GM12878 (cell line): ENCODE data around the gene KIR3DL1. TPM values are rescaled to one million over a fixed set of nuclear protein-coding genes. Genes with fewer than 3 reads are reported as not detected.
"Not testable (repeated sequence)": the region's sequence is repeated elsewhere in the genome, so short reads cannot be mapped to it uniquely, and the experiment has no call there.

Experiments used
- ATAC-seq: fragments of 200-7000 bp; cut with Tn5 transposase; 3 replicates; pipeline ENCODE4 v1.9.1; 2020; ENCODE audit warnings: mild to moderate bottlenecking, moderate library complexity
- BruUV-seq: library from RNA; stranded (reverse); fragments of 400-500 nt; replicated peaks from 2 replicates; lab custom pipeline; 2021; lab: Mats Ljungman, UMichigan
- CTCF ChIA-PET: fragments of 300-600 bp; sonication (Branson Sonifier 250); formaldehyde crosslinking; extraction: SDS; loops from one replicate; lab custom pipeline; 2021; ENCODE audit warnings: inconsistent platforms; lab: Yijun Ruan, JAX
- POLR2A ChIA-PET: fragments of 350-600 bp; formaldehyde crosslinking; extraction: SDS; loops from one replicate; lab custom pipeline; 2021; ENCODE audit warnings: inconsistent platforms; lab: Charles Lee
- RAD21 ChIA-PET: fragments of 300-600 bp; sonication (Branson Sonifier 250); formaldehyde crosslinking; loops from one replicate; lab custom pipeline; 2023; ENCODE audit warnings: antibody characterized with exemption; ENCODE audit not compliant: unreplicated experiment; lab: Charles Lee
- SMC1A ChIA-PET: fragments of 300-600 bp; sonication (Branson Sonifier 250); formaldehyde crosslinking; loops from one replicate; lab custom pipeline; 2023; ENCODE audit not compliant: unreplicated experiment, uncharacterized antibody; lab: Charles Lee
- DNase-seq: peaks from one replicate; pipeline ENCODE4 v3.0.0-alpha.2; 2011; ENCODE audit warnings: low read depth, low spot score
- FAIRE-seq: peaks from 3 replicates; lab custom pipeline; 2011; peaks lifted over from hg19 to GRCh38; lab: Jason Lieb, UNC
- H2AFZ ChIP-seq: 2 replicates; pipeline ENCODE4 v1.6.0; 2011; ENCODE audit warnings: low read depth, low read length, control low read depth; ENCODE audit not compliant: control insufficient read depth
- H3K27ac ChIP-seq: 2 replicates; pipeline ENCODE4 v1.5.1; 2011; ENCODE audit warnings: control low read depth; ENCODE audit not compliant: control insufficient read depth, insufficient read depth
- H3K27me3 ChIP-seq, 2 experiments: replicated peaks in 1 of 2; 2 replicates each; pipeline versions ENCODE4 v1.6.0 to v1.6.1; 2011; ENCODE audit warnings: low read length in 1 of 2; ENCODE audit not compliant: control insufficient read depth in 2 of 2, insufficient read depth in 2 of 2
- H3K36me3 ChIP-seq, 2 experiments: 2 replicates each; pipeline ENCODE4 v1.5.1; 2011; ENCODE audit warnings: low read length in 1 of 2; ENCODE audit not compliant: control insufficient read depth in 2 of 2, insufficient read depth in 2 of 2
- H3K4me1 ChIP-seq: 2 replicates; pipeline ENCODE4 v1.6.1; 2011; ENCODE audit warnings: mild to moderate bottlenecking, low read length, moderate library complexity, mixed read lengths; ENCODE audit not compliant: control insufficient read depth, insufficient read depth
- H3K4me2 ChIP-seq: 2 replicates; pipeline ENCODE4 v1.6.0; 2011; ENCODE audit warnings: control low read depth; ENCODE audit not compliant: control insufficient read depth, insufficient read depth
- H3K4me3 ChIP-seq: fragments of 200-600 bp; sonication (generic); 2 replicates; pipeline ENCODE4 v1.5.1; 2016
- H3K79me2 ChIP-seq: 2 replicates; pipeline ENCODE4 v1.6.0; 2011; ENCODE audit warnings: low read length; ENCODE audit not compliant: control insufficient read depth, insufficient read depth
- H3K9ac ChIP-seq: 2 replicates; pipeline ENCODE4 v1.8.0; 2011; ENCODE audit warnings: low read length, control low read depth, mixed read lengths; ENCODE audit not compliant: control insufficient read depth, insufficient read depth
- H3K9me3 ChIP-seq: replicated peaks from 3 replicates; pipeline ENCODE4 v1.5.1; 2011; ENCODE audit warnings: mild to moderate bottlenecking, low read length; ENCODE audit not compliant: control insufficient read depth, insufficient read depth
- H4K20me1 ChIP-seq: 2 replicates; pipeline ENCODE4 v1.6.0; 2011; ENCODE audit not compliant: control insufficient read depth, insufficient read depth
- WGBS: methylation state at CpG from one replicate; pipeline ENCODE4 v1.1.6; 2016; ENCODE audit warnings: low lambda C conversion rate; ENCODE audit not compliant: insufficient replicate concordance, insufficient coverage; ENCODE audit errors: missing lambda C conversion rate; 5-methylcytosine and 5-hydroxymethylcytosine counted together
- in situ Hi-C: fragments of 300-500 bp; cut with MboI; formaldehyde crosslinking; loops from 9 replicates; pipeline ENCODE4 v1.14.3; 2018; ENCODE audit warnings: mixed read lengths
- intact Hi-C: fragments of 100-400 bp; cut with micrococcal nuclease; formaldehyde crosslinking; loops from one replicate; pipeline ENCODE4 v1.14.2; 2022; ENCODE audit not compliant: unreplicated experiment
- polyA plus RNA-seq, 11 experiments: library from polyadenylated mRNA; depleted of rRNA in 4 of 11; unstranded in 6 of 11; stranded (reverse) in 5 of 11; fragments of >200 nt; fragmentation: Nextera tagmentation in 4 of 11; fragmentation: Illumina TruSeq in 1 of 11; extraction: Ambion mirVana in 4 of 11; extraction: Trizol in 1 of 11; gene quantifications; 1 replicate in 1 of 11; 2 replicates in 10 of 11; pipeline versions ENCODE4 v1.2.1 to v1.2.3, GENCODE V29; 2011 to 2016; ENCODE audit warnings: inconsistent platforms in 2 of 11, missing spikeins in 2 of 11, low read depth in 1 of 11
- total RNA-seq, 4 experiments: library from RNA; depleted of rRNA in 3 of 4; stranded (reverse); fragments of >200 nt in 3 of 4; fragmentation: Illumina TruSeq in 1 of 4; extraction: Trizol in 1 of 4; gene quantifications; 2 replicates each; pipeline versions ENCODE4 v1.2.1 to v1.2.3, GENCODE V29; 2013 to 2021

KIR3DL1 gene
- total and polyA plus RNA-seq, 10 of the 15 experiments (the other 5 are each of a cell fraction or from before 2014, with no cell fraction given), result 0.37 TPM; not detected in 9

GRCh38 chr19:54771018-54771960 lies 45.0 kb upstream of the KIR3DL1 start:
- H3K4me2 ChIP-seq, intact Hi-C loops, H3K4me3 ChIP-seq, H3K27me3 ChIP-seq, H3K79me2 ChIP-seq, H2AFZ ChIP-seq, DNase-seq, H3K4me1 ChIP-seq, POLR2A ChIA-PET, SMC1A ChIA-PET, H4K20me1 ChIP-seq, H3K36me3 ChIP-seq, RAD21 ChIA-PET, H3K27ac ChIP-seq, H3K9ac ChIP-seq, BruUV-seq, FAIRE-seq, ATAC-seq, H3K9me3 ChIP-seq, CTCF ChIA-PET: not testable (repeated sequence)
- in situ Hi-C loops, result loop anchor here (5.0 kb wide), 1 partner anchor 76 kb away; no protein-coding TSS in a partner anchor
- 12% methylated on average over 13 of the region's 15 CpGs for WGBS

- intact Hi-C loops, H3K9ac ChIP-seq, POLR2A ChIA-PET, H3K4me1 ChIP-seq, SMC1A ChIA-PET, H2AFZ ChIP-seq, DNase-seq, H3K27me3 ChIP-seq, BruUV-seq, CTCF ChIA-PET, H3K9me3 ChIP-seq, H3K27ac ChIP-seq, H3K79me2 ChIP-seq, H4K20me1 ChIP-seq, H3K4me3 ChIP-seq, RAD21 ChIA-PET, H3K4me2 ChIP-seq, H3K36me3 ChIP-seq, FAIRE-seq, ATAC-seq: not testable (repeated sequence)
- WGBS, result 0% methylated on average over 2 of the region's 2 CpGs
- in situ Hi-C loops, result loop anchor here (5.0 kb wide), 1 partner anchor 75 kb away; no protein-coding TSS in a partner anchor
These were observed 43.6 kb upstream of the KIR3DL1 start for GRCh38 chr19:54772666-54773065.

- FAIRE-seq, CTCF ChIA-PET, DNase-seq, H2AFZ ChIP-seq, intact Hi-C loops, H3K36me3 ChIP-seq, H3K9me3 ChIP-seq, SMC1A ChIA-PET, POLR2A ChIA-PET, BruUV-seq, H3K4me3 ChIP-seq, H3K4me1 ChIP-seq, H3K9ac ChIP-seq, H3K4me2 ChIP-seq, H3K27ac ChIP-seq, H4K20me1 ChIP-seq, H3K79me2 ChIP-seq, RAD21 ChIA-PET, H3K27me3 ChIP-seq, in situ Hi-C loops, ATAC-seq: not testable (repeated sequence)
- WGBS, result 14% methylated on average over 12 of the region's 12 CpGs
These were observed 41.0 kb upstream of the KIR3DL1 start for GRCh38 chr19:54775095-54775815.
